Prostate gland (tissue), 2 donors: Measurements from ENCODE around the gene PKMYT1. TPM values are rescaled to one million over a fixed set of nuclear protein-coding genes. Genes with fewer than 3 reads are reported as not detected.

Experiments used
- DNase-seq: peaks from one replicate; pipeline ENCODE4 v3.0.0-alpha.2; 2019; ENCODE audit warnings: low spot score
- H3K27ac ChIP-seq, 2 donors: fragments of 200-600 bp; sonication (generic); 2 replicates each; pipeline ENCODE4 v1.5.1; 2017 to 2019
- H3K27me3 ChIP-seq: fragments of 200-600 bp; sonication (generic); replicated peaks from 2 replicates; pipeline ENCODE4 v1.5.1; 2019; ENCODE audit not compliant: insufficient read depth
- H3K36me3 ChIP-seq, 2 donors: fragments of 200-600 bp; sonication (generic); 1 replicate in 1 of 2; 2 replicates in 1 of 2; pipeline versions ENCODE4 v1.5.1 to v1.8.1; 2017 to 2019
- H3K4me1 ChIP-seq: fragments of 200-600 bp; sonication (generic); replicated peaks from 2 replicates; pipeline ENCODE4 v1.5.1; 2019
- H3K4me3 ChIP-seq, 2 donors: fragments of 200-600 bp; sonication (generic); 2 replicates each; pipeline ENCODE4 v1.5.1; 2017 to 2019
- H3K9me3 ChIP-seq: fragments of 200-600 bp; sonication (generic); 2 replicates; pipeline ENCODE4 v1.5.1; 2017
- POLR2A ChIP-seq: fragments of 450-650 bp; IDR thresholded peaks from one replicate; pipeline ENCODE4 v1.6.1; 2016; ENCODE audit warnings: antibody characterized with exemption, mild to moderate bottlenecking
- POLR2AphosphoS5 ChIP-seq: sonication (generic); formaldehyde crosslinking; IDR thresholded peaks from one replicate; pipeline ENCODE4 v1.6.1; 2017; ENCODE audit warnings: antibody characterized with exemption
- WGBS: methylation state at CpG from one replicate; pipeline ENCODE4 v1.1.5; 2018; 5-methylcytosine and 5-hydroxymethylcytosine counted together
- intact Hi-C: fragments of 100-400 bp; cut with DNase I; formaldehyde crosslinking; loops from one replicate; pipeline ENCODE4 v1.14.2; 2022
- total RNA-seq, 2 donors: library from RNA; depleted of rRNA; stranded (reverse); fragments of >200 nt; gene quantifications; one replicate each; pipeline ENCODE4 v1.1.0, GENCODE V29; 2016
- TF ChIP-seq, protein P1 (sequence below), 4 experiments: fragments of 200-600 bp in 2 of 4; fragments of 450-650 bp in 2 of 4; sonication (generic) in 2 of 4; IDR thresholded peaks; 1 replicate in 3 of 4; 2 replicates in 1 of 4; pipeline ENCODE4 v1.5.1; 2016 to 2019; ENCODE audit warnings: antibody characterized with exemption in 4 of 4, mild to moderate bottlenecking in 2 of 4, moderate library complexity in 2 of 4

The PKMYT1 gene
- total RNA-seq, 2 donors from 2014 or later, result 4.1 to 25.5 TPM

DNA sequence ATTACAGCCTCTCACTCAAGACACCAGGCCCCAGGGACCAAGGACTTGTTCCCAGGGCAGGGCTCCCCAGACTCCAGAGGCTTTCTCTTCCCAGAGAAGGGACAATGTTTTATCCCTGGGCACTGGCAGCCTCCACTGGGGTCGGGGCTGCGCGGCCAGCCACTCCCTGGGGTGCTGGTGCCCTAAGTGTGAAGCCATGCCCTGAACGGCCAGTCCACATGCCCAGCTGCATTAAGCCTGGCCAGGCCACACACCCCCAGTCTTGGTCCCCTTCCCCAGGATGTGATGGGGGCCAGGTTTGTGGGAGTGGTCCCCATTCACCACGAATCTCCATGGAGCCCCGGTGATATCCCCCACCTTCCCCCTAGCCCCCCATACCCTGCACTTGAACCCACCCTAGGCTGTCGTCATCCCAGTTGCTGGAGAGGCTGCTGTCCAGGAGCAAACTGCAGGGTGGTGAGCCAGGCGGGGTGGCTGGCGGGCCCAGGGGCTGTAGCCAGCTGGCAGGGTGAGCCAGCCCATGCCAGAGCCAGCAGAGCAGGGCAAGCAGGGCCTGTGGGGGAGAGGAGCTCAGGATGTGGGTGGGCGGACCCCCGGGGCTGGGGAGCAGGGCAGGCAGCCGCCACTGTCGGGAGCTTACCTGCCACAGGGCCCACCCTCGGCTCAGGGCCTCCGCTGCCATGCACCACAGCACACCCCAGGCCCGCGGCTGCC, 6.5 kb downstream of the PKMYT1 start:
- intact Hi-C loops, result no loop called here

DNA sequence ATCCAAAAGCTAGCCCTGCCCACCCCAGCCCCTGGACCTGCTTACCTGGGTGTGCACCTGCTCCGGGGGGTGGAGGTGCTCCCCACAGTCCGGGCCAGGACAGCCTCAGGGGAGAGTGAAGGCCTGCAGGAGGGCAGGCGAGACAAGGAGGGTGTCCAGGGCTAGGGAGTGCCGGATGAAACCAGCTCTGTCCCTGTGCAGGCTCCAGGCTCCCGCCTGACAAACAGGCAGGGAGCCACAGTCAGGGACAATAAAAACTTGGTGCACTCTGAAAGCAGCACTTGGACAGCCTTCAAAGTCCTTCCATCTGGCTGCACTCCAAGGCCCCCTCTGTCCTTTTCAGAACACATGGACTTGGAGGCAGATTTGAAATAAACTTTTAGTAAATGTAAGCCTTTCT, 7.2 kb downstream of the PKMYT1 start:
- intact Hi-C loops, result no loop called here
- no peaks in the 10 kb centered on the region for H3K9me3 ChIP-seq
- TF ChIP-seq POLR2A (no peak), POLR2AphosphoS5 (peak; percentile 69)
- TF ChIP-seq, protein P1, sequence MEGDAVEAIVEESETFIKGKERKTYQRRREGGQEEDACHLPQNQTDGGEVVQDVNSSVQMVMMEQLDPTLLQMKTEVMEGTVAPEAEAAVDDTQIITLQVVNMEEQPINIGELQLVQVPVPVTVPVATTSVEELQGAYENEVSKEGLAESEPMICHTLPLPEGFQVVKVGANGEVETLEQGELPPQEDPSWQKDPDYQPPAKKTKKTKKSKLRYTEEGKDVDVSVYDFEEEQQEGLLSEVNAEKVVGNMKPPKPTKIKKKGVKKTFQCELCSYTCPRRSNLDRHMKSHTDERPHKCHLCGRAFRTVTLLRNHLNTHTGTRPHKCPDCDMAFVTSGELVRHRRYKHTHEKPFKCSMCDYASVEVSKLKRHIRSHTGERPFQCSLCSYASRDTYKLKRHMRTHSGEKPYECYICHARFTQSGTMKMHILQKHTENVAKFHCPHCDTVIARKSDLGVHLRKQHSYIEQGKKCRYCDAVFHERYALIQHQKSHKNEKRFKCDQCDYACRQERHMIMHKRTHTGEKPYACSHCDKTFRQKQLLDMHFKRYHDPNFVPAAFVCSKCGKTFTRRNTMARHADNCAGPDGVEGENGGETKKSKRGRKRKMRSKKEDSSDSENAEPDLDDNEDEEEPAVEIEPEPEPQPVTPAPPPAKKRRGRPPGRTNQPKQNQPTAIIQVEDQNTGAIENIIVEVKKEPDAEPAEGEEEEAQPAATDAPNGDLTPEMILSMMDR (IDR thresholded peaks at IDR 0.05), result no peak
- H3K4me1 ChIP-seq, result peaks cover 37% of the 10 kb centered on the region
- WGBS, result 27% methylated on average over 5 of the region's 5 CpGs
- H3K36me3 ChIP-seq, result no peaks in the 10 kb centered on the region
- DNase-seq, result peak; percentile 70
- peak overlapping the region; percentile 54 for H3K27ac ChIP-seq
- H3K27me3 ChIP-seq, result no peaks in the 10 kb centered on the region
- H3K4me3 ChIP-seq, result no peak overlapping the region

More for the DNA sequence above, 6.5 kb downstream of the PKMYT1 start:
- 44% methylated on average over 14 of the region's 17 CpGs for WGBS
- H3K27me3 ChIP-seq, result no peaks in the 10 kb centered on the region
- H3K4me3 ChIP-seq, result no peak overlapping the region
- H3K4me1 ChIP-seq, result peaks cover 37% of the 10 kb centered on the region
- TF ChIP-seq, protein P1 (IDR thresholded peaks at IDR 0.05), result no peak
- TF ChIP-seq POLR2AphosphoS5 (no peak), POLR2A (no peak)
- no peak for DNase-seq
- H3K36me3 ChIP-seq, result no peaks in the 10 kb centered on the region
- peak overlapping the region; percentile 54 for H3K27ac ChIP-seq
- no peaks in the 10 kb centered on the region for H3K9me3 ChIP-seq

DNA sequence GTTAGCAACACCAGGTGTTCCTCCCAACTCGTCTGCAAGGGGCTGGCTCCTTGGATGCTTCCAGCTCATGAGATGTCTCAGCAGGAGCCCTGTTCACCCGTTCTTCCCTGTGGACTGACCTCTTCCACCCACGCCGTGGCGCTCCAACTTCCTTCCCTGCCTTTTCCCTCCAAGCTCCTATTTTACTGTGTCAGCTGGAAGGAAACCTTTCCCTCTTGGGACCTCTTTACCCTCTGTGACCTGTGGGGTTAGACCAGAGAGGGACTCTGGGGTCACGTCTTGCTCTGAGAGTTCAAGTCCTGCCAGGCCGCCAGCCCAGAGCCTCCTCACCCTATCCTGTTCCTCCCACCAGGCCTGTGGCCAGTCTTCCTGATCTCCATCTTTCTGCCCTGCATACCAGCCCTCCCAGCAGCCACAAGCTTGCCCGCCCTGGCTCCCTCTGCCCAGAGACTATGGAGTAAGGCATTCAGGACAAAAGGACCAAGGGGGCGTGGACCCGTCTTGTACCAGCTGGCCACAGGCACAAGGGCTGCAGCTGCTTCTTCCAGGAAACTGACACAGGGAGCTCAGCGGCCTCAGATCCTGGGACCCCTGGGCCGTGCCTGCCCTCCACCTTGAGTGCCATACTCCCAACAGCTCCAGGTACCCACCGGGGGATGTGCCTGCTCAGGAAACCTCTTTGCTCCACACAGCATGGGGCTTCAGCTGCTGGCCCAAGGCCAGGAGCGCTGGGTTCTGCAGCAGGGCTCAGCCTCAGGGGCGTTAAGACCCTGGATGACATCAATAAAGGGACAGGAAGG, 8.1 kb downstream of the PKMYT1 start:
- peaks cover 33% of the 10 kb centered on the region for H3K4me1 ChIP-seq
- no peaks in the 10 kb centered on the region for H3K36me3 ChIP-seq
- no peaks in the 10 kb centered on the region for H3K9me3 ChIP-seq
- H3K4me3 ChIP-seq, result no peak overlapping the region
- DNase-seq, result no peak
- TF ChIP-seq, protein P1 (IDR thresholded peaks at IDR 0.05), result no peak
- TF ChIP-seq POLR2A (no peak), POLR2AphosphoS5 (no peak)
- WGBS, result 69% methylated on average over 14 of the region's 15 CpGs
- H3K27ac ChIP-seq, result peak overlapping the region; percentile 54
- no peaks in the 10 kb centered on the region for H3K27me3 ChIP-seq
- intact Hi-C loops, result no loop called here

DNA sequence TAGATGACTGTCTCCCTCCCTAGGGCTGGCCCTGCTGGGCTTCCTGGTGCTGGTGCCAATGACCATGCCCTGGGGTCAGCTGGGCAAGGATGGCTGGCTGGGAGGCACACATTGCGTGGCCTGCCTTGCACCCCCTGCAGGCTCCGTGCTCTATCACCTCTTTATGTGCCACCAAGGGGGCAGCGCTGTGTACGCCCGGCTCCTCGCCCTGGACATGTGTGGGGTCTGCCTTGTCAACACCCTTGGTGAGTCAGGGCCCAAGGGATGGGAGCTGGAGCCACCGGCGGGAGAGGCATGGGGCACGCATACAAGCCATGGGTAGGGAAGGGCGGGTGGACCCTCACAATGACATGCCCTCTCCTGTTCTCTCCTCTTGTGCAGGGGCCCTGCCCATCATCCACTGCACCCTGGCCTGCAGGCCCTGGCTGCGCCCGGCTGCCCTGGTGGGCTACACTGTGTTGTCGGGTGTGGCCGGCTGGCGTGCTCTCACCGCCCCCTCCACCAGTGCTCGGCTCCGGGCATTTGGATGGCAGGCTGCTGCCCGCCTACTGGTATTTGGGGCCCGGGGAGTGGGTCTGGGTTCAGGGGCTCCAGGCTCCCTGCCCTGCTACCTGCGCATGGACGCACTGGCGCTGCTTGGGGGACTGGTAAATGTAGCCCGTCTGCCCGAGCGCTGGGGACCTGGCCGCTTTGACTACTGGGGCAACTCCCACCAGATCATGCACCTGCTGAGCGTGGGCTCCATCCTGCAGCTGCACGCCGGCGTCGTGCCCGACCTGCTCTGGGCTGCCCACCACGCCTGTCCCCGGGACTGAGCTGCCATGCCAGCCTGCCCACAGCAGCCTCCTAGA, 8.9 kb downstream of the PKMYT1 start:
- intact Hi-C loops, result no loop called here
- DNase-seq, result no peak

More for the DNA sequence above, 8.9 kb downstream of the PKMYT1 start:
- no peak overlapping the region for H3K27ac ChIP-seq
- H3K4me3 ChIP-seq, result no peak overlapping the region
- H3K9me3 ChIP-seq, result no peaks in the 10 kb centered on the region
- WGBS, result 87% methylated on average over 28 of the region's 35 CpGs
- peaks cover 33% of the 10 kb centered on the region for H3K4me1 ChIP-seq
- H3K36me3 ChIP-seq, result no peaks in the 10 kb centered on the region
- no peaks in the 10 kb centered on the region for H3K27me3 ChIP-seq
- TF ChIP-seq POLR2A, result no peak
- TF ChIP-seq, protein P1 (IDR thresholded peaks at IDR 0.05), result no peak
- no peak for TF ChIP-seq POLR2AphosphoS5
